ENCODE measurements around the gene LHFPL4. TPM values are rescaled to one million over a fixed set of nuclear protein-coding genes. Genes with fewer than 3 reads are reported as not detected.

Gene LHFPL4
- total RNA-seq, 1 experiment from 2014 or later = 16.3 TPM

GRCh38 chr3:9485248-9485647 is 68.4 kb downstream of the LHFPL4 start:
- Histone ChIP-seq H2BK5ac (ENCODE audit: insufficient read length, low read length) (no peak overlapping the region), H3K4me2 (ENCODE audit: insufficient read depth, insufficient read length, low read length) (no peak overlapping the region), H3K23ac (ENCODE audit: insufficient read length, low read depth, low read length) (no peak overlapping the region), H3K56ac (ENCODE audit: insufficient read length, low read depth, low read length) (no peak overlapping the region), H2AK5ac (ENCODE audit: insufficient read length, low read length) (no peak overlapping the region), H4K20me1 (ENCODE audit: control insufficient read depth, insufficient read depth, insufficient read length) (no peaks in the 10 kb centered on the region), H3K79me2 (ENCODE audit: insufficient read depth, low read length) (no peaks in the 10 kb centered on the region), H3K27ac (ENCODE audit: insufficient read length, low read depth, low read length) (no peak overlapping the region), H2BK12ac (ENCODE audit: insufficient read length, low read depth, low read length) (no peak overlapping the region), H2BK120ac (ENCODE audit: low read depth, low read length, poor library complexity, severe bottlenecking) (no peak overlapping the region), H3K23me2 (ENCODE audit: insufficient read length, low read depth, low read length, poor library complexity, severe bottlenecking) (no peaks in the 10 kb centered on the region), H3K9me3 (ENCODE audit: control insufficient read depth, low read depth, low read length) (no peaks in the 10 kb centered on the region), H3K27me3 (ENCODE audit: insufficient read depth, low read length) (no peaks in the 10 kb centered on the region), H3K14ac (ENCODE audit: insufficient read depth, low read length) (no peak overlapping the region), H3K79me1 (ENCODE audit: insufficient read depth, low read depth, low read length, poor library complexity, severe bottlenecking) (no peaks in the 10 kb centered on the region), H2BK15ac (ENCODE audit: low read depth, low read length) (no peak overlapping the region), H2BK20ac (ENCODE audit: low read depth, low read length, poor library complexity, severe bottlenecking) (no peak overlapping the region), H3T11ph (ENCODE audit: low read length) (no peak overlapping the region), H3K4me1 (ENCODE audit: insufficient read depth, low read length) (no peaks in the 10 kb centered on the region), H2AFZ (ENCODE audit: low read length) (no peak overlapping the region), H4K91ac (ENCODE audit: insufficient read length, low read depth, low read length) (no peak overlapping the region), H4K8ac (replicated peaks; ENCODE audit: insufficient read length, low read depth, low read length) (no peak overlapping the region), H3K9ac (ENCODE audit: extremely low read depth, insufficient read length, low read length) (no peak overlapping the region), H3K18ac (ENCODE audit: insufficient read length, low read depth, low read length) (no peak overlapping the region), H3K4ac (ENCODE audit: low read depth, low read length) (no peak overlapping the region), H4K5ac (ENCODE audit: insufficient read length, low read depth, low read length) (no peak overlapping the region)
- Mint-ChIP-seq H3K4me1 (no peaks in the 10 kb centered on the region), H3K27ac (no peak overlapping the region), H3K4me3 (no peak overlapping the region), H3K36me3 (ENCODE audit: insufficient read depth in 1 of 3, low read depth in 3 of 3) (peaks cover 2 to 19% (median 5%) of the 10 kb centered on the region in 3 experiments), H3K27me3 (ENCODE audit: low read depth) (peaks cover 4% of the 10 kb centered on the region), H3K9me3 (peaks cover 9 to 13% of the 10 kb centered on the region in 2 experiments; a peak in 4 of 5 replicates)
- TF ChIP-seq, protein P1, sequence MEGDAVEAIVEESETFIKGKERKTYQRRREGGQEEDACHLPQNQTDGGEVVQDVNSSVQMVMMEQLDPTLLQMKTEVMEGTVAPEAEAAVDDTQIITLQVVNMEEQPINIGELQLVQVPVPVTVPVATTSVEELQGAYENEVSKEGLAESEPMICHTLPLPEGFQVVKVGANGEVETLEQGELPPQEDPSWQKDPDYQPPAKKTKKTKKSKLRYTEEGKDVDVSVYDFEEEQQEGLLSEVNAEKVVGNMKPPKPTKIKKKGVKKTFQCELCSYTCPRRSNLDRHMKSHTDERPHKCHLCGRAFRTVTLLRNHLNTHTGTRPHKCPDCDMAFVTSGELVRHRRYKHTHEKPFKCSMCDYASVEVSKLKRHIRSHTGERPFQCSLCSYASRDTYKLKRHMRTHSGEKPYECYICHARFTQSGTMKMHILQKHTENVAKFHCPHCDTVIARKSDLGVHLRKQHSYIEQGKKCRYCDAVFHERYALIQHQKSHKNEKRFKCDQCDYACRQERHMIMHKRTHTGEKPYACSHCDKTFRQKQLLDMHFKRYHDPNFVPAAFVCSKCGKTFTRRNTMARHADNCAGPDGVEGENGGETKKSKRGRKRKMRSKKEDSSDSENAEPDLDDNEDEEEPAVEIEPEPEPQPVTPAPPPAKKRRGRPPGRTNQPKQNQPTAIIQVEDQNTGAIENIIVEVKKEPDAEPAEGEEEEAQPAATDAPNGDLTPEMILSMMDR (conservative IDR thresholded peaks at IDR 0.05) = no peak
- WGBS (ENCODE audit: extremely low coverage, insufficient read length, low lambda C conversion rate) = no CpG with 5 or more reads among the region's 1 CpG
- DNase-seq = no peak

All from H9 (cell line).